ENCODE data around the gene CDS1.

CDS1 gene

GRCh38 chr4:84582302-84582987 is 482 bp upstream of the CDS1 start:
- TF ChIP-seq CTCF (IDR thresholded peaks at IDR 0.05; ENCODE audit: extremely low read depth, missing control alignments): no peak
- DNase-seq (ENCODE audit: low spot score): peak; percentile 69

GRCh38 chr4:84583876-84584380 is 1.0 kb downstream of the CDS1 start:
- DNase-seq (ENCODE audit: low spot score): peak; percentile 37
- no peak for TF ChIP-seq CTCF (IDR thresholded peaks at IDR 0.05; ENCODE audit: extremely low read depth, missing control alignments)

- TF ChIP-seq CTCF (IDR thresholded peaks at IDR 0.05; ENCODE audit: extremely low read depth, missing control alignments): no peak
- DNase-seq (ENCODE audit: low spot score): no peak
These were observed 2.3 kb downstream of the CDS1 start for GRCh38 chr4:84585251-84585650.

- no peak for DNase-seq (ENCODE audit: low spot score)
- TF ChIP-seq CTCF (IDR thresholded peaks at IDR 0.05; ENCODE audit: extremely low read depth, missing control alignments): no peak
These were observed 11.8 kb downstream of the CDS1 start for GRCh38 chr4:84594724-84595123.

GRCh38 chr4:84596826-84597225 is 13.9 kb downstream of the CDS1 start:
- TF ChIP-seq CTCF (IDR thresholded peaks at IDR 0.05; ENCODE audit: extremely low read depth, missing control alignments): no peak
- no peak for DNase-seq (ENCODE audit: low spot score)

- no peak for DNase-seq (ENCODE audit: low spot score)
- no peak for TF ChIP-seq CTCF (IDR thresholded peaks at IDR 0.05; ENCODE audit: extremely low read depth, missing control alignments)
These were observed 14.5 kb downstream of the CDS1 start for GRCh38 chr4:84597450-84597849.

GRCh38 chr4:84606645-84607044 is 23.7 kb downstream of the CDS1 start:
- TF ChIP-seq CTCF (IDR thresholded peaks at IDR 0.05; ENCODE audit: extremely low read depth, missing control alignments): no peak
- no peak for DNase-seq (ENCODE audit: low spot score)

Measured in GM20000 (cell line).